ENCODE measurements around the gene SPDL1. TPM values are rescaled to one million over a fixed set of nuclear protein-coding genes. Genes with fewer than 3 reads are reported as not detected.

The SPDL1 gene
- total RNA-seq, 1 experiment from 2014 or later: 72.6 TPM

GRCh38 chr5:169581580-169582227, 1.9 kb upstream of the SPDL1 start:
- DNase-seq (ENCODE audit: low read depth, low spot score): peak; percentile 60
- CTCF ChIA-PET: interaction anchor here (1.4 kb wide), 2 partner anchors 589 to 594 kb away, joined by 4 to 7 read pairs; no protein-coding TSS in a partner anchor
- peak; percentile 62 for ATAC-seq
- peaks cover 29% of the 10 kb centered on the region for H3K4me1 ChIP-seq (ENCODE audit: control insufficient read depth, insufficient read depth, low read length)
- POLR2A ChIA-PET: no interaction called here
- no peaks in the 10 kb centered on the region for H3K9me3 ChIP-seq (ENCODE audit: control insufficient read depth, insufficient read depth, low read depth, low read length)
- H3K36me3 ChIP-seq (ENCODE audit: control insufficient read depth, insufficient read depth, low read length): peaks cover 3% of the 10 kb centered on the region; the same call in 1 of the 2 replicates
- in situ Hi-C loops (cut with HindIII; ENCODE audit: low pct_unique_long_range_greater_than_20kb, low sequenced_read_pairs) (no loop called here), intact Hi-C loops (cut with micrococcal nuclease; ENCODE audit: unreplicated experiment) (loop anchor here (1.0 to 2.0 kb wide), 2 partner anchors 594 to 903 kb away; no protein-coding TSS in a partner anchor)
- H3K4me3 ChIP-seq (ENCODE audit: low read depth in 2 of 2, low read length in 2 of 2): no peak overlapping the region
- no TSS peak for BruUV-seq (replicated peaks)
- H3K27ac ChIP-seq (ENCODE audit: low read length): peak overlapping the region; percentile 46
- TF ChIP-seq POLR2AphosphoS5 (IDR thresholded peaks at IDR 0.05; ENCODE audit: low read depth, low read length) (no peak), CTCF (IDR thresholded peaks at IDR 0.05) (peak; percentile 88)
- H3K27me3 ChIP-seq (ENCODE audit: control insufficient read depth, insufficient read depth, low read length): no peaks in the 10 kb centered on the region

DNA sequence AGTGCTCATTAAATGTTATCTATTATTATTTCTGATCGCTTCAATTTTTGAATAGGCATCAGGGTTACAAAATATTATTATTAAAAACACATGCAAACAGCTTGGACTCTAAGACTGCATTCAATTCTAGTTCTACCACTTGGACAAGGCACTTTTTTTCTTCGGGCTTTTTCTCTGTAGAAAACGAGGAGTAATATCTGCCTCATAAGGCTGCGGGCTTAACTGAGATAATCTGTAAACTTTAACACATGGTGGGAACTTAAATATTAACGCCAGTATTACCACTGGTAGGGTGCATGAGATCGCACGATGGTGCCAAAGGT, 511 bp upstream of the SPDL1 start:
- intact Hi-C loops (cut with micrococcal nuclease; ENCODE audit: unreplicated experiment): no loop called here
- TF ChIP-seq TCF7L2 (IDR thresholded peaks at IDR 0.05; ENCODE audit: low read depth, low read length): no peak
- TF ChIP-seq CTCF (IDR thresholded peaks at IDR 0.05): no peak
- no peak for TF ChIP-seq REST (IDR thresholded peaks at IDR 0.05; ENCODE audit: insufficient read depth in 1 of 2, low read depth in 2 of 2, low read length in 1 of 2)
- no peak for TF ChIP-seq SIN3A (IDR thresholded peaks at IDR 0.05; ENCODE audit: borderline replicate concordance, insufficient read depth, low read depth, low read length)
- peaks cover 38% of the 10 kb centered on the region for H3K4me1 ChIP-seq (ENCODE audit: control insufficient read depth, insufficient read depth, low read length)
- ChIA-PET CTCF (interaction anchor here (0.6 to 0.8 kb wide), 3 partner anchors 13 to 906 kb away, joined by 3 to 7 read pairs (median 5); no protein-coding TSS in a partner anchor), POLR2A (interaction anchor here (0.7 to 0.8 kb wide), 2 partner anchors 114 to 608 kb away, joined by 4 to 8 read pairs; no protein-coding TSS in a partner anchor)
- H3K4me3 ChIP-seq (ENCODE audit: low read depth in 2 of 2, low read length in 2 of 2): peak overlapping the region; percentile 86 to 88
- ATAC-seq: peak; percentile 43
- no peaks in the 10 kb centered on the region for H3K9me3 ChIP-seq (ENCODE audit: control insufficient read depth, insufficient read depth, low read depth, low read length)
- peak overlapping the region; percentile 97 for H3K27ac ChIP-seq (ENCODE audit: low read length)
- peaks cover 3% of the 10 kb centered on the region for H3K36me3 ChIP-seq (ENCODE audit: control insufficient read depth, insufficient read depth, low read length)
- in situ Hi-C loops (cut with HindIII; ENCODE audit: low pct_unique_long_range_greater_than_20kb, low sequenced_read_pairs): no loop called here
- H3K27me3 ChIP-seq (ENCODE audit: control insufficient read depth, insufficient read depth, low read length): no peaks in the 10 kb centered on the region
- no peak for DNase-seq (ENCODE audit: low read depth, low spot score)
- BruUV-seq (replicated peaks): TSS peak; percentile 93

Measured in Panc1 (cell line).